SJCRH30 (cell line): ENCODE measurements around the gene ACOT12. TPM values are rescaled to one million over a fixed set of nuclear protein-coding genes. Genes with fewer than 3 reads are reported as not detected.
"Not testable (repeated sequence)": the region's sequence is repeated elsewhere in the genome, so short reads cannot be mapped to it uniquely, and the experiment has no call there.

Source experiments
- DNase-seq, 2 experiments: peaks; one replicate each; pipeline ENCODE4 v3.0.0-alpha.2; 2015 to 2020
- H3K27ac ChIP-seq: fragments of 250-450 bp; sonication (Bioruptor Pico); 2 replicates; pipeline ENCODE4 v1.5.1; 2020; ENCODE audit warnings: mild to moderate bottlenecking, moderate library complexity
- H3K27me3 ChIP-seq: fragments of 250-450 bp; sonication (Bioruptor Pico); 2 replicates; pipeline ENCODE4 v1.5.1; 2020; ENCODE audit warnings: mild to moderate bottlenecking, moderate library complexity
- H3K36me3 ChIP-seq: fragments of 250-450 bp; sonication (Bioruptor Pico); 2 replicates; pipeline ENCODE4 v1.5.1; 2020; ENCODE audit warnings: mild to moderate bottlenecking, moderate library complexity
- H3K4me1 ChIP-seq: fragments of 250-450 bp; sonication (Bioruptor Pico); 2 replicates; pipeline ENCODE4 v1.5.1; 2020; ENCODE audit warnings: mild to moderate bottlenecking, moderate library complexity
- H3K4me3 ChIP-seq: fragments of 250-450 bp; sonication (Bioruptor Pico); 2 replicates; pipeline ENCODE4 v1.5.1; 2020; ENCODE audit warnings: mild to moderate bottlenecking, moderate library complexity
- H3K9me3 ChIP-seq: fragments of 250-450 bp; sonication (Bioruptor Pico); replicated peaks from 2 replicates; pipeline ENCODE4 v1.5.1; 2020; ENCODE audit warnings: mild to moderate bottlenecking, moderate library complexity
- total RNA-seq: library from RNA; depleted of rRNA; stranded (reverse); fragments of >200 nt; shearing (Covaris generic); gene quantifications from 2 replicates; pipeline ENCODE4 v1.2.3, GENCODE V29; 2014; rRNA removed

ACOT12 gene
- total RNA-seq, 1 experiment from 2014 or later: 0.14 TPM

DNA sequence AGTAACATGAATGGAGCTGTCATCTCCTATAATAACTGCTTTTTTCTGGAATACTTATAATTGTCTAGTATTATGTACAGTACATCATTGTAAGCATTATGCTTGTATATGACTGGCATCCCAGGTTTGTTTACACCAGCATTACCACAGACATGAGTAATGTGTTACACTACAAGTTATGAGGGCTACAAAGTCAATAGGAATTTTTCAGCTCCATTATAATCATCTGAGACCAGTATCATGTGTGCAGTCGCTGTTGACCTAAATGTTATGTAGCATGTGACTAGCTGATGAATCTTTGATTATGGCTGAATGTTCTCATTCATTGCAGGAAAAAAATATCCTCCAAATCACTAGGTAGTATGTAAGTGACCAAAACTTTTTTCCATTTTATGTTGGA, 90.4 kb downstream of the ACOT12 start:
- no peak overlapping the region for H3K27ac ChIP-seq
- no peak overlapping the region for H3K4me3 ChIP-seq
- H3K9me3 ChIP-seq: no peaks in the 10 kb centered on the region
- H3K27me3 ChIP-seq: no peaks in the 10 kb centered on the region
- no peak for DNase-seq
- peaks cover 4% of the 10 kb centered on the region; the same call in 1 of the 2 replicates for H3K36me3 ChIP-seq
- no peaks in the 10 kb centered on the region for H3K4me1 ChIP-seq

DNA sequence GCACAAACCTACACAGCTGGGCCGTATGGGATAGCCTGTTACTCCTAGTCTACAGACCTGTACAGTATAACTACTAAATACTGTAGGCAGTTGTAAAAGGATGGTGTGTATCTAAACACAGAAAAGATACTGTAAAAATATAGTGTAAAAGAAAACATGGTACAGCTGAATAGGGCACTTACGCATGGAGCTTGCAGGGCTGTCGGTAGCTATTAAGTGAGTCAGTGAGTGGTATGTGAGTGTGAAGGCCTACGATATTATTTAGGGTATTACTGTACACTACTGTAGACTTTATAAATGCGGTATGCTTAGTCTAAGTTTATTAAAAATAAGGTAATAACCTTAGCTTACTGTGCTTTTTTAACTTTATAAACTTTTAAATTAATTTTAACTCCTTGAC, 91.3 kb downstream of the ACOT12 start:
- H3K4me1 ChIP-seq: no peaks in the 10 kb centered on the region
- no peaks in the 10 kb centered on the region for H3K9me3 ChIP-seq
- no peaks in the 10 kb centered on the region for H3K27me3 ChIP-seq
- peaks cover 6% of the 10 kb centered on the region; the same call in 1 of the 2 replicates for H3K36me3 ChIP-seq
- no peak for DNase-seq
- peak overlapping the region; percentile 91; the same call in 1 of the 2 replicates for H3K27ac ChIP-seq
- peak overlapping the region; percentile 72 for H3K4me3 ChIP-seq

DNA sequence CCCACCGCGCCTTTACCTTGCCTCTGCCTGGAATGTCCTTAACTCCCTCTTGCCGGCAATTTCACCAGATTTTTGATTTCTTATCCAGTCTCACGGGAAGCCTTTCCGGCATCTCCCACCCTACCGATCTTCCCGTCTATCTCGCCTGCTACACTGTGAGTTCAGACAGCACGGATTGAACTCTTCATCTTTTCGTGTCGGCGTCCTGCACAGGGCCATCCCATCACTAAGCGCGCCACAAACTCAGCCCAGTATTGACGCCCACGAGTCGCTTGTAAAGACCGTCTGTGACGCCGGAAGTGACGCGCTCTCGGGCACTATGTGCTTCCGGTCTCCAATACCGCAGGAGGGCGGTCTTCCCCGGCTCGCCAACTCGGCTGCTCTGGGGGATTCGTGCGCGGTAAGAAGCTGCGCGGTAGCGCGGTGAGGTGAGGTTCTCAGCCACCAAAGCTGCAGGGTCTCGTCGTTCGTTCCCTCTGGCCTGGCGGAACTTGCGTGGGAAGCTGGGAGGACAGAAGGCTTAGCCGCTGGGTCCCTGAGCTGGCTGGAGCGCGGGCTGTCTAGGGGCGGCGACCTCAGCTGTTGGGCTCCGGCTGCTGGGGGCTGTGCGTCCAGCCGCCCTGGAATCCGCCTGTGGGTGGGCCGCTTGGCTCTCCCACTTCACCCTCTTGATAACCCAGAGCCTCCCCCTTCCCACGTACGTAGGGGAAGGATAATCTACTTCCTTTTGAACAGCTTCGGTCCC, 92.5 kb downstream of the ACOT12 start, which contains the start of gene ZCCHC9:
Gene ZCCHC9 (plus strand): TSS at position 317 of the 745 bp plus-strand sequence. CDS start 3,171 bp downstream, outside the sequence.
- H3K9me3 ChIP-seq: no peaks in the 10 kb centered on the region
- H3K27ac ChIP-seq: peak within 1 kb of the TSS; percentile 91
- no peaks in the 10 kb centered on the region for H3K27me3 ChIP-seq
- no peaks in the 10 kb centered on the region for H3K4me1 ChIP-seq
- peak within 1 kb of the TSS; percentile 72 for H3K4me3 ChIP-seq
- peaks cover 6% of the 10 kb centered on the region; the same call in 1 of the 2 replicates for H3K36me3 ChIP-seq
- peak; percentile 97 to 98 for DNase-seq

DNA sequence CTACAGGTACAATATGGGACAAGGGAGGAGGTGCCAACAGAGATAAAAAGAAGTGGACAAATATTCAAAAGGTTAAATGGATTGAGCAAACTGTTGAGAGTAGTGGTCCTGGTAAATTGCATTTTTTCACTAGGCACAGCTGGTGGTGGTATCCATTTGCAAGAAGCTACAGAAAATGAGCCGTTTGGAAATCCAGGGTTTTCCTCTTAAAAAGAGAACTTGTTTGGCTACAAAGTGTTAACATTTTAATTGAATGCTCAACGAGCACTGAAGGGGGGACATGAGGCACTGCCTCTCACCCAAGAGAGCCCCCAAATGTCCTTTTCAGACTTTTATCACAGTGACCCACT, 93.0 kb downstream of the ACOT12 start:
- Histone ChIP-seq H3K9me3 (no peaks in the 10 kb centered on the region), H3K36me3 (peaks cover 6% of the 10 kb centered on the region; the same call in 1 of the 2 replicates), H3K4me3 (peak overlapping the region; percentile 72), H3K27ac (peak overlapping the region; percentile 91), H3K27me3 (no peaks in the 10 kb centered on the region), H3K4me1 (no peaks in the 10 kb centered on the region)
- no peak for DNase-seq

GRCh38 chr5:81297531-81297930, 96.4 kb downstream of the ACOT12 start:
- Histone ChIP-seq H3K9me3 (peaks cover 3% of the 10 kb centered on the region; the same call in 1 of the 2 replicates), H3K4me1 (no peaks in the 10 kb centered on the region), H3K27me3 (no peaks in the 10 kb centered on the region), H3K36me3 (peaks cover 11% of the 10 kb centered on the region), H3K4me3 (no peak overlapping the region), H3K27ac (no peak overlapping the region)
- no peak for DNase-seq

DNA sequence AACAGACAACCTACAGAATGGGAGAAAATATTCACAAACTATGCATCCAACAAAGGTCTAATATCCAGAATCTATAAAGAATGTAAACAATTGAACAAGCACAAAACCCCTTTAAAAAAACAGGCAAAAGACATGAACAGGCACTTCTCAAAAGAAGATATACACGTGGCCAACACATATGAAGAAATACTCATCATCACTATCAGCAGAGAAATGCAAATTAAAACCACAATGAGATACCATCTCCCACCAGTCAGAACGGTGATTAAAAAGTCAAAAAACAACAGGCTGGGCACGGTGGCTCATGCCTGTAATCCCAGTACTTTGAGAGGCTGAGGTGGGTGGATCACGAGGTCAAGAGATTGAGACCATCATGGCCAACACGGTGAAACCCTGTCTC, 99.9 kb downstream of the ACOT12 start:
- H3K27me3 ChIP-seq, H3K4me3 ChIP-seq, H3K27ac ChIP-seq, DNase-seq, H3K4me1 ChIP-seq, H3K9me3 ChIP-seq: not testable (repeated sequence)
- H3K36me3 ChIP-seq: peaks cover 14% of the 10 kb centered on the region

DNA sequence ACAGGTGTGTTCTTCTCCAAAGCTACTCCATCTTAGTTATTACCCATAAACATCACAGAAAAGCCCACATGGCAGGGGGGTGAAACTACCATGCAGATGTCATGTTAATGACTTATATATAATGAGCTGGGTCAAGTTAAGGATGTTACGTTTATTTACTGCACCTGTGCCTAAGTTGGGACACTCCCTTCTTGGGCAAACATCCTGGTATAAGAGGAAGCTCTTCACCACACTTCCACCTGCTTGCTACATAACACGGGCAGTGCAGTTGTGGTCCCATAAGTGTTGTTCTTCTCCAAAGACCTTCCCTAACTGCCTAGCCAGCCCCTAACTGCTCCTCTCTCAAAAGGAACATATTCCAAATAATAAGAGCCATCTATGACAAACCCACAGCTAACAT, 101.8 kb downstream of the ACOT12 start:
- peaks cover 12% of the 10 kb centered on the region for H3K36me3 ChIP-seq
- H3K4me3 ChIP-seq: no peak overlapping the region
- DNase-seq: no peak
- H3K4me1 ChIP-seq: no peaks in the 10 kb centered on the region
- H3K27ac ChIP-seq: no peak overlapping the region
- peaks cover 8% of the 10 kb centered on the region for H3K9me3 ChIP-seq
- H3K27me3 ChIP-seq: no peaks in the 10 kb centered on the region

DNA sequence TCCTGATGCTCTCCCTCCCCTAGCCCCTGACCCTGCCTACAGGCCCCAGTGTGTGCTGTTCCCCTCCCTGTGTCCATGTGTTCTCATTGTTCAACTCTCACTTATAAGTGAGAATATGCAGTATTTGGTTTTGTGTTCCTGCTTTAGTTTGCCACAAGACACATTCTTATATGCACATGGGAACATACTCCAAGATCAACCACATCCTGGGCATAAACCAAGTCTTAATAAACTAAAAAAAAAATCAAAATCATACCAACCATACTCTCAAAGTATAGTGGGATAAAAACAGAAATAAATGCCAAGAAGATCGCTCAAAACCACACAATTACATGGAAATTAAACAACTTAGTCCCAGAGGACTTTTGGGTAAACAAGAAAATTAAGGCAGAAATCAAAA, 103.8 kb downstream of the ACOT12 start:
- no peak for DNase-seq
- Histone ChIP-seq H3K4me3 (no peak overlapping the region), H3K36me3 (peaks cover 9% of the 10 kb centered on the region), H3K4me1 (no peaks in the 10 kb centered on the region), H3K27me3 (no peaks in the 10 kb centered on the region), H3K9me3 (peaks cover 8% of the 10 kb centered on the region), H3K27ac (no peak overlapping the region)

DNA sequence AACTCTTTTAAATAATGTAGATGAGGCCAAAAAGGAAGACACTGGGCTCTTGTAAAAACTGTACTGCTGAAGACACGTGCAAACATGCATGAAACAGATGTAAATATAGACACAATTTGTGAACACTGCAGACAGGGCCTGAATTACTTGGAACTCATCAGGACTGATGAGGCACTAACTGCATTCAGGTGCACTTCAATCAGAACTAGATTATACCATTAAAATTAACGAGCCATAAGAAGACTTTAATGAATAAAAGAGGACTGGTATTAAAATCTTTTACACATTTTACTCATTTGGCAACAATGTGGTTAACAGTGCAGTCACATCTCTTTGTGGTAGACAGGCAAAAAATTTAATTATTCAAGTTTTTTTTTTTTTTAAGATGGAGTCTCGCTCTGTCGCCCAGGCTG, 105.9 kb downstream of the ACOT12 start:
- Histone ChIP-seq H3K4me1 (no peaks in the 10 kb centered on the region), H3K36me3 (peaks cover 5% of the 10 kb centered on the region), H3K4me3 (no peak overlapping the region), H3K27ac (no peak overlapping the region), H3K27me3 (no peaks in the 10 kb centered on the region), H3K9me3 (peaks cover 6% of the 10 kb centered on the region)
- DNase-seq: no peak

DNA sequence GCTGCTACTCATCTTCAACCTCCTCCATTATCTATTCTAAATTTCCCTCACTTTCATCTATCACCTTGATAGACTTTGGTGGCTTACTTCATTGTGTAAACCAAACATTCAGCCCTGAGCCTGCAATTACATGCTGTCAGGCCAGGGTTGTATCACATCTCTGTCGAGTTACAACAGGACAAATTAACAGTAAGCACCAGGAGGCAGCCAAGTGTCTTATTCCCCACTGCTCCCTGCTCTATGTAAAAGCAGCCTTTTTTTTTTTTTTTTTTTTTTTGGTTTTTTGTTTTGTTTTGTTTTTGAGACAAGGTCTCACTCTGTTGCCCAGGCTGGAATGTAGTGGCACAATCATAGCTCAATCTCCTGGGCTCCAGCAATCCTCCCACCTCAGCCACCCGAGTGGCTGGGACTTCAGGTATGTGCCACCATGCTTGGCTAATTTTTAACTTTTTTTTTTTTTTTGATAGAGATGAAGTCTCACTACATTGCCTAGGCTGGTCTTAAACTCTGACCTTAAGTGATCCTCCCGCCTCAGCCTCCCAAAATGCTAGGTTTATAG, 107.8 kb downstream of the ACOT12 start:
- DNase-seq: no peak
- H3K4me1 ChIP-seq: no peaks in the 10 kb centered on the region
- no peak overlapping the region for H3K4me3 ChIP-seq
- H3K27me3 ChIP-seq: no peaks in the 10 kb centered on the region
- peaks cover 4% of the 10 kb centered on the region; the same call in 1 of the 2 replicates for H3K36me3 ChIP-seq
- H3K9me3 ChIP-seq: 0 out of 2 replicates have a peak, but pooled peaks cover 4% of the 10 kb centered on the region
- H3K27ac ChIP-seq: no peak overlapping the region

DNA sequence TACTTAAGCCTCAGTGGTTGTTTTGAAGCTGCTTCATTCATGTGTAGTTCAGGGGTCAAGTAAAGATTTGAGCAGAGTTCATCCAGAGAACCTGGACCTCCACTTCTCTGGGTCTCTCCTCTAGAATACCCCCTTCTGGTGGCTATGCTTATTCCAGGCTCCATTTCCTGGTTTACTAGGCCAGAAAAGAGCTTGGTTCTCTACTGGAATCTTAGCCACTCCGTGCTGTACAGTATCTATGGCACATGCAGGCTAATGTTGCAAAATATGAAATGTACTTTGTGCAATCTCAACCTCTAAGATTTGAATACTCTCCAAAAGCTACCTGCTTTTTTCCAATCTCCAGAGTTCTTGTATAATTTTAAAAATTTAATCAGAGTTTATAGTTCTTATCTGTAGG, 110.0 kb downstream of the ACOT12 start:
- H3K9me3 ChIP-seq: 0 out of 2 replicates have a peak, but pooled peaks cover 5% of the 10 kb centered on the region
- H3K27me3 ChIP-seq: no peaks in the 10 kb centered on the region
- H3K27ac ChIP-seq: no peak overlapping the region
- peaks cover 4% of the 10 kb centered on the region; the same call in 1 of the 2 replicates for H3K36me3 ChIP-seq
- H3K4me1 ChIP-seq: no peaks in the 10 kb centered on the region
- DNase-seq: no peak
- no peak overlapping the region for H3K4me3 ChIP-seq

Other genes with a start within 250 kb of the ACOT12 start
- gene CKMT2, start 160.8 kb downstream of the ACOT12 start, total RNA-seq: not detected in 2 replicates
- gene ZCCHC9, start 92.5 kb downstream of the ACOT12 start, total RNA-seq: 39.8 and 46.9 TPM in 2 replicates